MM.1S (cell line): ENCODE results near the gene TNIK.

ENCODE experiments used
- DNase-seq: peaks from one replicate; pipeline ENCODE4 v3.0.0-alpha.2; 2015
- H2AFZ ChIP-seq: fragments of 300-600 bp; sonication (generic); 2 replicates; pipeline ENCODE4 v1.6.0; 2016; ENCODE audit warnings: antibody characterized with exemption, low read length
- H3F3A ChIP-seq: fragments of 300-600 bp; sonication (generic); 2 replicates; pipeline ENCODE4 v1.6.1; 2016; ENCODE audit warnings: mild to moderate bottlenecking, antibody characterized with exemption, low read length, moderate library complexity, mixed read lengths; ENCODE audit not compliant: insufficient read depth
- H3K27ac ChIP-seq: fragments of 300-600 bp; sonication (generic); 2 replicates; pipeline ENCODE4 v1.5.1; 2016; ENCODE audit warnings: mild to moderate bottlenecking, low read length
- H3K27me3 ChIP-seq: fragments of 300-600 bp; sonication (generic); replicated peaks from 2 replicates; pipeline ENCODE4 v1.6.0; 2016; ENCODE audit warnings: low read length; ENCODE audit not compliant: insufficient read depth
- H3K36me3 ChIP-seq: fragments of 300-600 bp; sonication (generic); replicated peaks from 2 replicates; pipeline ENCODE4 v1.6.1; 2016; ENCODE audit warnings: mild to moderate bottlenecking, low read length, mixed read lengths; ENCODE audit not compliant: insufficient read depth
- H3K4me1 ChIP-seq: fragments of 300-600 bp; sonication (generic); 2 replicates; pipeline ENCODE4 v1.6.1; 2016; ENCODE audit warnings: low read length, mixed read lengths
- H3K4me2 ChIP-seq: fragments of 300-600 bp; sonication (generic); 2 replicates; pipeline ENCODE4 v1.6.0; 2016; ENCODE audit warnings: low read depth, low read length
- H3K4me3 ChIP-seq: fragments of 300-600 bp; sonication (generic); 2 replicates; pipeline ENCODE4 v1.5.1; 2016; ENCODE audit warnings: low read length, mixed read lengths
- H3K79me2 ChIP-seq: fragments of 300-600 bp; sonication (generic); 2 replicates; pipeline ENCODE4 v1.6.1; 2016; ENCODE audit warnings: mixed run types, low read length, mixed read lengths
- H3K9ac ChIP-seq: fragments of 300-600 bp; sonication (generic); 2 replicates; pipeline ENCODE4 v1.6.1; 2016; ENCODE audit warnings: low read length, mixed read lengths
- H3K9me2 ChIP-seq: fragments of 300-600 bp; sonication (generic); replicated peaks from 2 replicates; pipeline ENCODE4 v1.6.1; 2016; ENCODE audit warnings: mild to moderate bottlenecking, low read length, mixed read lengths; ENCODE audit not compliant: insufficient read depth
- H3K9me3 ChIP-seq: fragments of 300-600 bp; sonication (generic); replicated peaks from 2 replicates; pipeline ENCODE4 v1.6.1; 2016; ENCODE audit warnings: mild to moderate bottlenecking, low read length, mixed read lengths; ENCODE audit not compliant: insufficient read depth
- H4K20me1 ChIP-seq: fragments of 300-600 bp; sonication (generic); 2 replicates; pipeline ENCODE4 v1.6.1; 2016; ENCODE audit warnings: mild to moderate bottlenecking, low read length, moderate library complexity, mixed read lengths; ENCODE audit not compliant: insufficient read depth
- CTCF ChIP-seq: fragments of 300-600 bp; sonication (generic); IDR thresholded peaks from 2 replicates; pipeline ENCODE4 v1.5.1; 2016; ENCODE audit warnings: antibody characterized with exemption, low read length, mixed read lengths
- EZH2 ChIP-seq: fragments of 300-600 bp; sonication (generic); optimal IDR thresholded peaks from 2 replicates; pipeline ENCODE3; 2017; ENCODE audit warnings: low read depth, mild to moderate bottlenecking, antibody characterized with exemption, low read length, mixed read lengths
- EZH2phosphoT487 ChIP-seq: fragments of 300-600 bp; sonication (generic); IDR thresholded peaks from 2 replicates; pipeline ENCODE4 v1.6.1; 2018; ENCODE audit warnings: antibody characterized with exemption, low read length

The TNIK gene

DNA sequence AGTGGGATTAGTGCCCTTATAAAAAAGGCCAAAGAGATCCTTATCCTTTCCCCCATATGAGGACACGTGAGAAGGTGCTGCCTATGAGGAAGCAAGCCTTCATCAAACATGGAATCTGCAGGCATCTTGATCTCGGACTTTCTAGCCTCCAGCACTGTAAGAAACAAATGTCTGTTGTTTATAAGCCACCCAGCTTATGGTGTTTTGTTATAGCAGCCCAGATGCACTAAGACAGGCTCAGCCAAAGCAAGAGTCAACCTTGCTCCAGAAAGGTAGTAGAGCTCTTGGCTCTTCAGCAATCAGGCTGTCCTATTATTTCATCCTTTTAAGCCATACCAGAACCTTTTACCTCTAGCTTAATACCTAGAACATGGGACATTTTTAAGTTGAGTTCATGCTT is 12.3 kb upstream of the TNIK start:
- no peak for DNase-seq
- Histone ChIP-seq H3K9me3 (no peaks in the 10 kb centered on the region), H3K4me1 (no peaks in the 10 kb centered on the region), H3K9me2 (no peaks in the 10 kb centered on the region), H3K79me2 (no peaks in the 10 kb centered on the region), H2AFZ (no peak overlapping the region), H3F3A (no peaks in the 10 kb centered on the region), H3K4me2 (no peak overlapping the region), H3K4me3 (no peak overlapping the region), H3K9ac (no peak overlapping the region), H4K20me1 (no peaks in the 10 kb centered on the region), H3K36me3 (no peaks in the 10 kb centered on the region), H3K27ac (no peak overlapping the region), H3K27me3 (no peaks in the 10 kb centered on the region)
- no peak for TF ChIP-seq EZH2
- no peak for TF ChIP-seq CTCF
- TF ChIP-seq EZH2phosphoT487, result no peak

GRCh38 chr3:171470714-171471227 is 10.6 kb upstream of the TNIK start:
- no peaks in the 10 kb centered on the region for H4K20me1 ChIP-seq
- H2AFZ ChIP-seq, result no peak overlapping the region
- H3K4me1 ChIP-seq, result no peaks in the 10 kb centered on the region
- no peaks in the 10 kb centered on the region for H3K9me3 ChIP-seq
- no peak overlapping the region for H3K27ac ChIP-seq
- no peaks in the 10 kb centered on the region for H3F3A ChIP-seq
- H3K27me3 ChIP-seq, result no peaks in the 10 kb centered on the region
- H3K9me2 ChIP-seq, result no peaks in the 10 kb centered on the region
- no peaks in the 10 kb centered on the region for H3K36me3 ChIP-seq
- no peak for DNase-seq
- TF ChIP-seq EZH2 (no peak), EZH2phosphoT487 (no peak), CTCF (no peak)
- H3K79me2 ChIP-seq, result no peaks in the 10 kb centered on the region
- H3K4me2 ChIP-seq, result no peak overlapping the region
- no peak overlapping the region for H3K9ac ChIP-seq
- no peak overlapping the region for H3K4me3 ChIP-seq

GRCh38 chr3:171469376-171469775 is 9.2 kb upstream of the TNIK start:
- Histone ChIP-seq H2AFZ (no peak overlapping the region), H3K4me2 (no peak overlapping the region), H3K4me1 (no peaks in the 10 kb centered on the region)

More at GRCh38 chr3:171469376-171469775, 9.2 kb upstream of the TNIK start:
- Histone ChIP-seq H3K36me3 (no peaks in the 10 kb centered on the region), H4K20me1 (no peaks in the 10 kb centered on the region), H3K79me2 (no peaks in the 10 kb centered on the region), H3K9ac (no peak overlapping the region), H3K27ac (no peak overlapping the region), H3K9me3 (no peaks in the 10 kb centered on the region), H3K4me3 (no peak overlapping the region), H3K27me3 (no peaks in the 10 kb centered on the region), H3K9me2 (no peaks in the 10 kb centered on the region), H3F3A (no peaks in the 10 kb centered on the region)
- DNase-seq, result no peak
- TF ChIP-seq CTCF (no peak), EZH2phosphoT487 (no peak), EZH2 (no peak)
